Measurements from ENCODE around the gene XAGE1A. TPM values are rescaled to one million over a fixed set of nuclear protein-coding genes. Genes with fewer than 3 reads are reported as not detected.
"Not testable (repeated sequence)": the region's sequence is repeated elsewhere in the genome, so short reads cannot be mapped to it uniquely, and the experiment has no call there.

The XAGE1A gene
- total and polyA plus RNA-seq, 2 donors (not counting 3 experiments of a cell fraction or from before 2014, with no cell fraction given) = not detected

- H3K4me1 ChIP-seq (ENCODE audit: control insufficient read depth, extremely low read depth, insufficient read depth, low read length) = no peaks in the 10 kb centered on the region
- no peak for FAIRE-seq
- dilution Hi-C loops (cut with MboI; ENCODE audit: extremely low pct_ligation_motif_present, low sequenced_read_pairs) = no loop called here
- no peak overlapping the region for H3K27ac ChIP-seq (ENCODE audit: insufficient read depth, low read depth, low read length)
- H3K4me2 ChIP-seq (ENCODE audit: insufficient read depth, low read length) = no peak overlapping the region
- H3K9me1 ChIP-seq (replicated peaks; ENCODE audit: control insufficient read depth, extremely low read depth, insufficient read depth, low read length) = no peaks in the 10 kb centered on the region
- BruUV-seq (replicated peaks) = no TSS peak
- DNase-seq (ENCODE audit: low read depth, low spot score) = no peak
- H3K9ac ChIP-seq (replicated peaks; ENCODE audit: extremely low read depth, insufficient read depth, low read length) = no peak overlapping the region
- no peaks in the 10 kb centered on the region for H3K9me3 ChIP-seq (replicated peaks; ENCODE audit: control insufficient read depth, insufficient read depth, low read length)
- no peak overlapping the region for H3K4me3 ChIP-seq (replicated peaks in 1 of 3; ENCODE audit: insufficient read depth in 1 of 3, low read depth in 1 of 3, low read length in 3 of 3)
- H3K27me3 ChIP-seq (ENCODE audit: control insufficient read depth in 2 of 2, insufficient read depth in 2 of 2, low read length in 2 of 2) = no peaks in the 10 kb centered on the region
- no peak overlapping the region for H2AFZ ChIP-seq (ENCODE audit: low read depth, low read length)
- ChIA-PET CTCF (no interaction called here), POLR2A (no interaction called here)
- H3K36me3 ChIP-seq (ENCODE audit: control insufficient read depth in 2 of 2, extremely low read depth in 1 of 2, insufficient read depth in 2 of 2, low read length in 2 of 2) = no peaks in the 10 kb centered on the region
- no peaks in the 10 kb centered on the region for H4K20me1 ChIP-seq (replicated peaks; ENCODE audit: control insufficient read depth, extremely low read depth, insufficient read depth, low read length)
- H3K79me2 ChIP-seq (ENCODE audit: control insufficient read depth, insufficient read depth, low read length) = no peaks in the 10 kb centered on the region
- intact Hi-C loops (cut with micrococcal nuclease) = no loop called here
- no peak for TF ChIP-seq POLR2AphosphoS5 (IDR thresholded peaks at IDR 0.05; ENCODE audit: insufficient read depth, low read depth, low read length)
- no peak for TF ChIP-seq MAX (IDR thresholded peaks at IDR 0.05; ENCODE audit: insufficient read depth, insufficient read length)
- no peak for TF ChIP-seq MYC (IDR thresholded peaks at IDR 0.05; ENCODE audit: low read depth, low read length)
- TF ChIP-seq GATA2 (IDR thresholded peaks at IDR 0.05; ENCODE audit: insufficient read depth, insufficient read length, low read depth, low read length) = no peak
- TF ChIP-seq EZH2 (IDR thresholded peaks at IDR 0.05; ENCODE audit: borderline replicate concordance, low read depth, low read length, severe bottlenecking) = no peak
- no peak for TF ChIP-seq CTCF (IDR thresholded peaks at IDR 0.05; ENCODE audit: extremely low read depth in 1 of 2, insufficient read depth in 1 of 2, low read depth in 1 of 2, low read length in 2 of 2)
- no peak for TF ChIP-seq FOS (IDR thresholded peaks at IDR 0.05; ENCODE audit: borderline replicate concordance, insufficient read depth, low read length)
- no peak for TF ChIP-seq POLR2A (IDR thresholded peaks at IDR 0.05; ENCODE audit: low read depth, low read length)
- no peak for TF ChIP-seq JUN (IDR thresholded peaks at IDR 0.05; ENCODE audit: borderline replicate concordance, insufficient read depth, insufficient read length, low read depth)
Measured at GRCh38 chrX:52509916-52510315, 14.3 kb downstream of the XAGE1A start.

- CTCF ChIA-PET; H3K9me3 ChIP-seq (replicated peaks; ENCODE audit: control insufficient read depth, insufficient read depth, low read length); H3K36me3 ChIP-seq (ENCODE audit: control insufficient read depth in 2 of 2, extremely low read depth in 1 of 2, insufficient read depth in 2 of 2, low read length in 2 of 2); H3K4me2 ChIP-seq (ENCODE audit: insufficient read depth, low read length); H3K4me3 ChIP-seq (replicated peaks in 1 of 3; ENCODE audit: insufficient read depth in 1 of 3, low read depth in 1 of 3, low read length in 3 of 3); H3K27ac ChIP-seq (ENCODE audit: insufficient read depth, low read depth, low read length); FAIRE-seq; H3K79me2 ChIP-seq (ENCODE audit: control insufficient read depth, insufficient read depth, low read length); H2AFZ ChIP-seq (ENCODE audit: low read depth, low read length); H3K9ac ChIP-seq (replicated peaks; ENCODE audit: extremely low read depth, insufficient read depth, low read length); DNase-seq (ENCODE audit: low read depth, low spot score); H3K4me1 ChIP-seq (ENCODE audit: control insufficient read depth, extremely low read depth, insufficient read depth, low read length); H4K20me1 ChIP-seq (replicated peaks; ENCODE audit: control insufficient read depth, extremely low read depth, insufficient read depth, low read length); intact Hi-C loops (cut with micrococcal nuclease); BruUV-seq (replicated peaks); H3K27me3 ChIP-seq (ENCODE audit: control insufficient read depth in 2 of 2, insufficient read depth in 2 of 2, low read length in 2 of 2); H3K9me1 ChIP-seq (replicated peaks; ENCODE audit: control insufficient read depth, extremely low read depth, insufficient read depth, low read length); POLR2A ChIA-PET; dilution Hi-C loops (cut with MboI; ENCODE audit: extremely low pct_ligation_motif_present, low sequenced_read_pairs): not testable (repeated sequence)
Measured at GRCh38 chrX:52511126-52511525, 15.5 kb downstream of the XAGE1A start.
